Mesenteric fat pad (tissue), 1 donor: ENCODE results near the gene DAPL1. TPM values are rescaled to one million over a fixed set of nuclear protein-coding genes. Genes with fewer than 3 reads are reported as not detected.

Source experiments
- DNase-seq: peaks from one replicate; pipeline ENCODE4 v3.0.0-alpha.2; 2020; ENCODE audit warnings: low spot score
- total RNA-seq: library from RNA; stranded (reverse); fragmentation: NEBNext Ultra II Directional; extraction: Animal tissue kit (Norgen Biotek cat#: 25700); gene quantifications from one replicate; pipeline ENCODE4 v1.2.1, GENCODE V29; 2021
- donor health status: DM: yes; HTN: yes; CAD: no.

The DAPL1 gene
- total RNA-seq, 1 donor from 2014 or later = not detected

DNA sequence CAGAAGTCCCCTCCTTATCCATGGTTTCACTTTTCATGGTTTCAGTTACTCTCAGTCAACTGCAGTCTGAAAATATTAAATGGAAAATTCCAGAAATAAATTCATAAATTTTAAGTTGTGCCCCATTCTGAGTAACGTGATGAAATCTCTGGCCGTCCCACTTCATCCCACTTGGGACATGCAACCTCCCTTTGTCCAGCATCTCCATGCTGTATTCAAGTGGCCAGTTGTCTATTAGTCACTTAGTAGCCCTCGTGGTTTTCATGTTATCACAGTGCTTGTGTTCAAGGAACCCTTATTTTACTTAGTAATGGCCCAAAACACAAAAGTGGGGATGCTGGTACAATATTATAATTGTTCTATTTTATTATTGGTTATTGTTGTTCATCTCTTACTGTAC lies 18.0 kb upstream of the DAPL1 start:
- no peak for DNase-seq

DNA sequence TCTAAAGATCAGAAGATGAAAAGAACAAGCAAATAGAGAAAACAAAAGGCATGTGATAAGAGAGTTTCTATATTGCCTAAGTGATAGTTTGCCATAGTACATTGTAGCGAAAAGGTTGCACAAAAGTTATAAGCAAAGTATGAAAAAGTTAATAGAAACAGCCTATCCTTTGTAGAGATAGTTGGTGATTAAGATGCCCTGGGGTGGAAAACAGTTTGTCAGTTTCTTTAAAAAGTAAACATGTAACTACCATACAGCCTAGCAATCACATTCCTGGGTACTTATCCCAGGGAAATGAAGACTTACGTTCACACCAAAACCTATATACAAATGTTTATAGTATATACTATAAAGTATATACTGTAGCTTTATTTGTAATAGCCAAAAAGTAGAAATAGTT lies 16.9 kb upstream of the DAPL1 start:
- no peak for DNase-seq

DNA sequence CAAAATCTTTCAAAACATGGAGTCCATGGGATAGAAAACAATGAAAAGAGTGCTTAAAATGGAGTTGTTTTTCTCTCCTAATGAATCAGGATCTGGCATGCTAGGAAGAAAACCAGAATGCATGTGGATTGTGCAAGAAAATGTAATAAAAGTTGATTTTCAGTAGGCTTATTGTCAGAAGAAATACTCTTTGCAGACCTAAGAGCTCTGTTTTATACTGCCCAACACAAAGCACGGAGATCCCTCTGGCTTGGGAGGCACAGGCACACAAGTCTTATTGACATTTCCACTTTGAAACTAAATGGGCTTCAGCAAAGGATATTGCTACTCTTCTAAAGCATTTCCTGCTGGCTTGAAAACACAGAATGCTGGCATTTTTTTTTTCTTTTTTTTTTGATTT lies 15.5 kb upstream of the DAPL1 start:
- no peak for DNase-seq

DNA sequence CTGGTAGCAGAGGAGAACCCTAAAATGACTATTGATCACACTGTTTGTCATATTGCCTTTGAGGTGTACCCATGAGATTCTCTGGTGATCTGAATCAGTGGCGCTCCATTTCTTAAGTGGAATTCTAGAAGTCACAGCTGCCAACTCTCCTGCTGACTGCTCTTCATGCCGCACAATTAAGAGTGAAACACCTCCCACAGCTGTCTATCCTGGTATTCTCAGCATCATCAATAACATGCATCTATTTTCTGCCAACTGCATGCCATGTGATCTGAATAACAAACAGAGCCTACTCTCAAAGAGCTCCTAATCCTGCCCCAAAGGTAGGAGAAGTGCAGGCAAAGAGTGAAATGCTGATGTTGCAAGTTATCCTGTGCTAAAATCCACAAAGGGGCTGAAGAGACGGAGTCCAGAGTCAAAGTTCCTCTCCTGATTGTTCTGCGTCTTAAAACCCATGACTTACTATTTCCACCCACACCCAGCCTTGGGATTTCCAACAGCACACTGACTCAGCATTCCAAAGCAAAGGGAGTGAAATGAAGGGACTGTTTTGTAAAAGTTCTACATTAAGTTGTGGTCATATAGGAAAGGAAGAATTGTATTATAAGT lies 13.7 kb upstream of the DAPL1 start:
- no peak for DNase-seq

DNA sequence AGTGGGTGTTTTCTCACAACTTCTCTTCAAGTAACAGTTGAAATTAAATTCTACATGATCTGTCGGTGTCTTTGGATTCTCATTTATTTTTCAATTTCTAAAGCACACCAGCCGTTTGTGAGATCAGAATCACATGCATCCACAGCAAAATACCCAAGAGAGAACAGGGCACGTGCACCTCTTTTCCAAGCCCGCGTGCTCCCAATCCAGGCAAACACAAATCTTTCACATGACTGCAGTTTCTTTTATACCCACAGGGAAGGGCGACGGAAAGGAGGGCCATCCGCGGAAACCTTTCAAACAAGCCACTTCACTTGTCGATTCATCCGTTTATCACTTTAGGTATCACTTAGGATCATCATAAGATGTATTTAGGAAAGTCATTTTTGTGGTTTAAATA lies 13.0 kb upstream of the DAPL1 start:
- DNase-seq = no peak

DNA sequence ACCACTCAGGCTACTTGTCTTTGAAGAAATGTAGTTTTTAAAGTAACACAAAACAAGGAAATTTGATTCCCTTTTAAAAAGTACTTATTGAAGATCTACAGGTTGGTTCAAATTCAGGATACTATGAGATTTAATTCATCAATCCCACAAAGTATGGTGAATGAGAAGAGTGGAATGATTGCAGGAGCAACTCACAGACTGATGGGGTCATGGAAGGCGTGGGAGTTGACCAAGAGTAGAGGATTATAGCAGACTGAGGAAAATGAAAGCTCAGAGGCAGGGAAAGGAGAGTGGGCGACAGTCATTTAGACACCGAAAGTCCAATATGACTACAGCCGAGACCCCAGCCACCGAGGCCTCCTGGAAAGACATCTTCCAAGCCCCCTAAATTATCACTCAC lies 12.5 kb upstream of the DAPL1 start:
- no peak for DNase-seq

DNA sequence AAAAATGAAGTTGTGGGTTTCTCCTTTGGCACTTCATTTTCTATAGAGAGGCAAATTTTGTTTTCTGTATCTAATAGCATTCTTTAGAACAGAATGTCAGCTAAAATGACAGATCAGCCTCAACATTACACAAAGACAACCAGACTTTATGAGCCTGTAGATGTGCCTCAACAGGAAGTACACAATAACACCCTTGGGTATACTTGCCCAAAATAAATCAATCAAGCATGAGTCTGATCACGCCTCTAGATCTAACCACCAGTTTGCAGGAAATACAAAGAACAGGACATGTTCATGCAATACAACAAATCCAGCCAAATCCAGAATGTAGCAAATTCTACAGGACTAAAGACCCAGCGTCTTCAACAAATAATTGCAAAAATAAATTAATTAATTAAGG lies 11.2 kb upstream of the DAPL1 start:
- no peak for DNase-seq

DNA sequence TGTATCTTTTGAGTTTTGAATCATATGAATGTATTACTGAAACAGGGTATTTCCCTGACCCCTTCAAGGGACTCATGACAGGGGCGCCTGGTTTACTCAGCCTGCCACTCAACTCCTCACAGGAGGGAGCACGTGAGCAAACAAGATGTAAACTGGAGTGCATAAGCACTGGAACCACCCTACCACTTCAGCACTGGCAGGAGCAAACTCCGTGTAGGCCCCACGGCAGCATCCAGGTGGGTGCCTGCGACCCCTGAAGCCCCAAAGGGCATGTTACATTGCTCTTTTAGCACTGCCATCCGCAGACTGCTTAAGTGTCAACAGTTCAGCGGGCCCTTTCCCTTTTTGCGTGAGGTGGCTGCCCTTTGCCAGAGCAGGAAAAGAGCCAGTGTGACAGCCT lies 8.2 kb upstream of the DAPL1 start:
- DNase-seq = no peak

DNA sequence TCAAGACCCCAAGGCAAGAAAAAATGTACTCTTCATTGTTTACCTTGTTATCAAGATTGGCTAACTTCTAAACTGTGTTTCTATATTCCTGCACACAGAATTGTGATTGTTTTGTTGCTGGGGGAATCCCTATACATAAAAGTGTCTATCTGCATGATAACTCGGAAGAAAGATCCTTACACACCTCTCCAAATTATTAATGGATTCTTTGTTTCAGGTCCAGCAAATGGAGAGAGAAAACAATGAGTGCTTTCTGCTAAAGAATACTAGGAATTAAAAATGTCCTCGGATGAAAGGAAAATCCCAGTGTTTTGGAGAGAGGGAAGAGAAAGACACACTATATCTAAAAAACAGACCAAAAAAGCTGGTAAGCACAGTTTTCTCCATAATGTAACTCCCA lies 6.2 kb upstream of the DAPL1 start:
- no peak for DNase-seq

DNA sequence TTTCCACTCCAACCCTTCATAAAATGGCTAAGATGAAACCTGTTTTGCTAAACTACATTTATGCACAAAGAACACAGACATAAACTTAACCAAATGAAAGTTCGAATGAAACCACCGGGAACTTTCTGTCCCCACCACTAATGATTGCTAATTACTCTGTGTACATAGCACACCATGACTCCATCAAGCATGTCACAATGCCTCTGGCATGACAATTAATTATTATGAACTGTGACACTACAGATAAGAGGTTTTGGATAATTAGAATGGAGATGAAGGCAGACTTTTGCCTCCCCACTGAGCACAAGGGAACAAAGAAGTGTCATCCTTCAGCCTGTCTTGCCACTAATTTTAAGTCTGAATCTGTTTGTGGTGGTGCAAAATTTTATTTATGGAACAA lies 1.5 kb downstream of the DAPL1 start:
- DNase-seq = no peak

DNA sequence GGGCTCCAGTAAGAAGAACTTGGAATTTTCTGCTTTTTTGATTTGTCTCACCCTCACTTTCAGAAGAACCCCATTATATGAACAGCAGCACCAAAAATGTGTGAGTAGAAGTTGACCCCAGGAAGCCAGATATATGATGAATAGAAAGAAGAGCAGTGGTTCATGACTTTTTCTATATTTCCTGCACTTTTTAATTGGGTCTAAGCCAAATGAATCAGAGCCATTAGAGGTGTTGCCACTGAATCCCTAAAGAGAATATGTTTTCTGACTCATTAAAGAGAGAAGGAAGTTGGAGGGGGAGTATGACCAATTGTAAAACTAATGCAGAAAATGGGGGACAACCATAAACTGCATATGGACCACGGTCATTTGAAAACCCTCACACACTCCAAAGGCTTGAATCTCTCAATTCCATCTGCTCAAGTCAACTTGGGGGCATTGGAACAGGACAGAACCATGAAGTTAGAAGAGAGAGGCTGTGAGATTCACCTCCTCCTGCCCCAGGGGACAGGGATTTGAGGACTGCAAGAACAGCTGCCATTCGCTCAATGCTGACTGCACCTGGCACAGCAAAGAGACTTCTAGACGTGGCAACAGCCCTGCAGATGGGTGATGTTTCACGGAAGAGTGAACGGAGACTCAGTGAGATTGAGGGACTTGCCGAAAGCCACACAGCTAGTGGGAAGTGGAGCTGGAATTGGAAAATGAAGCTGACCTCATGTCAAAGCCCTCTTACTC lies 3.0 kb downstream of the DAPL1 start:
- no peak for DNase-seq

DNA sequence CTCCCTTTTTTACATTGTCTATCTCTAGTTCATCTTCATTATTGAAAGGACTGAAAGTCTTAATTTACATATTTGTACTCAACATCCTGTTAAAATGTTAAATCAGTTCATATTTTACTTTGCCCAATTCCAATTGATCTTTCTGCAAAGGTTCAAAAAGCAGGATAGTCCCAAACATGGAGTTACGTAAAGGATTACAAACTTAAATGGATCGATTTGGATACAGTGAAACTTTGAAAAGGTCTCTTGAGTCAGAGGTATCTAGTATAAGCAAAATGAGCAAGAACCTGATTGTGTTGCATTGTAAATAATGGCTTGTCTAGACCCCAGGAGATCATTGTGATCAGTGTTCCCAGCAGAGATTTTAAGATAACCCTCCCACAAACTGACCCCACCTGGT lies 4.1 kb downstream of the DAPL1 start:
- DNase-seq = no peak

DNA sequence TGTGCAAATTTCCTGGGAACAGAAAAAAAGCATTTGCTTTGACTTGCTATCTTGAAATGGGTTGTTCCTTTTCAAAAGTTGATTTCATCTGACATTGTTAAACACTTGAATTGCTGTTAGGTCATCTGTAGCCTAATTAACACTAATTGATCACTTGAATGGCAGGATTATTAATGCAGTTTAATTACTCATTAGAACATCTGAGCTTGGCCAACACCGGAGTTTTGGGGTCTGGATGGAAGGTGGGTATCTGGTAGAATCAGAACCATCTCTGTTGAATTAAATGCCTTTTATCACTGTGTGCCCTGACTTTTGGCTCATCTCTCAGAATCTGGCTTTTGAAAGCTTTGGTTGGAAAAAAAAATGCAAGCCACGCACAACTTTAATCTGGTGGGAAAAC lies 8.4 kb downstream of the DAPL1 start:
- no peak for DNase-seq

DNA sequence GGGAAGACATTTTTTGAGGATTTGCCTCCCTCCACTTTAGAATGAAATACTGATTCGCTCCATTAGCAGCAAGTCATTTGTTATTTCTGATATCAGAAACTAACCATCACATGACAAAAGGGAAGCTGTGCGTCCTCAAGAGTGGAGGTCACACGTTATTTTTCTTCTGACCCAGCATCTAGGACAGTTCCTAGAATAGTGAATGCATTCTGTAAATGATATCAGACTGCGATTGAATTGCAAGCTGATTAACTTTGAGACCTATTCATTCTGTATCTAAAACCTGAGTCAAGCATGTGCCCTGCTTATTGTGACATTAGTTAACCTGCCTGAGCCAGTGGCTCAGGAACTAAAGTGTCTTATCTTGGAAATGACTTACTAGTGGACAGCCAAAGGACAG lies 10.1 kb downstream of the DAPL1 start:
- DNase-seq = no peak

DNA sequence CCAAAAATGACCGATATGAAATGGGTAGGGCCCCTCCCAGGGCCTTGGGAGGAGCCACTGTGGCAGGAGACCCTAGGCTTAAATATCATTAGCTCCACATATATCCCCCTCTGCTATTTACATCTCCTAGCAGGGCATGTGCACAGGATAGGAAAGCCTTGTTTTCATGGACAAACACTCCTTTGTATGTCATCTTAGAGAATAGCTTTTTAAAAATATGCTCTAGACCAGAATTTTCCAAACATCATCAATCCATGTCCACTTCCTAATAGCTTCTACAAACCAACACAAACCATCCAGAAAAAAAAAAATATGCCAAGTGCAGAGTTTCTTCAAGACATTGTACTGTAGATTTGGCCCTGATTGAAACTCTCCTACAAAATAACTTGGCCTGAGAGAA lies 10.8 kb downstream of the DAPL1 start:
- no peak for DNase-seq

DNA sequence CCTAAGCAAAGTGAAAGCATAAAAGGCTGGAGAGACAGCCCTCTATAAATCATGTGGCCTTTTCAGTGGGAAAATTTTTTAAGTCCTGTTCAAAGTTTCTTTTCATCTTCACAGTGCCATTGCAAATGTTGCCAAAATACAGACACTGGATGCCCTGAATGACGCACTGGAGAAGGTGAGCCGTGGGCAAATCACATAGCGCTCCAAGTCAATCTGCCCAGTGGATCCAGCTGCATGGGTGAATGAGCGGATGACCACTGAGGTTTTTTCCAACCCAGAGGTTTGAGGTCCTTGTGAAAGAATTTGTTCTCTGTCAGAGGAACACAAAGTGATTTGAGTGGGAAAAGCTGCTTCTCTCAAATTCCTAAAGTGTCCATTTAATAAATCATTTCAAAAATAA lies 11.8 kb downstream of the DAPL1 start:
- no peak for DNase-seq

DNA sequence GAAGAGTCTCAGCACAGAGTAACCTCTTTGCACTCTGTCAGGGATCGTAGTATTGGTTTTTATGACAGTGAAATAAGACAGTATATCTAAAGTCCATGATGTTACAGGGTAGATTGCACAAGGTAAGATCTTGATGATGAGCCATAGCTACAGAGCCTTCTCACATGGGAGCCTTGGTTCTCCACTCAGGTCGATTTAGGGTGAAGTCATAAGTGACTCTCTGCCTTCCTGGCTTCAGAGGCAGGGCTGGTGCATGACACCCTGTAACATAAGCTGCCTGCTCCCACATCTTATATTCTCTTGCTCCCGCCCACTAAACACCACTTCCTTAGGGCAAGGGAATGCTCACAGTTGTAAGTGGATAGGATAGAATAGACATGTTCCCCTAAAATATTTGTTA lies 13.3 kb downstream of the DAPL1 start:
- no peak for DNase-seq

DNA sequence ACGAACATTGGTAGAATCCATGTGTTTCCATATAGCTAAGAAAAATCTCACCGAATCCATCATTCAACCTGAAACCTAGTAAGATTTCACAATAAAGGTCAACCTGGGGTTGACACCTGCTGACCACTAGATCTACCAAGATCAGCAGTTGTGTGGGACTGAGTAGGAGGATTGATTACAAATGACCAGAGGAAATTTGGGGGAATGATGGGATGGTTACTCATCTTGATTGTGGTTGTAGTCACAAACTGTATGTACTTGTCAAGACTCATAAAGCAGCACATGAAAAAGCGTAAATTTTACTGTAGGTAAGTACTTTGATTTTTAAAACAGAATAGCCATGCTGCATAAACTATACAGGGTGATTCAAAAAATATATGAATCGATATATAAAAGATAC lies 14.7 kb downstream of the DAPL1 start:
- no peak for DNase-seq

DNA sequence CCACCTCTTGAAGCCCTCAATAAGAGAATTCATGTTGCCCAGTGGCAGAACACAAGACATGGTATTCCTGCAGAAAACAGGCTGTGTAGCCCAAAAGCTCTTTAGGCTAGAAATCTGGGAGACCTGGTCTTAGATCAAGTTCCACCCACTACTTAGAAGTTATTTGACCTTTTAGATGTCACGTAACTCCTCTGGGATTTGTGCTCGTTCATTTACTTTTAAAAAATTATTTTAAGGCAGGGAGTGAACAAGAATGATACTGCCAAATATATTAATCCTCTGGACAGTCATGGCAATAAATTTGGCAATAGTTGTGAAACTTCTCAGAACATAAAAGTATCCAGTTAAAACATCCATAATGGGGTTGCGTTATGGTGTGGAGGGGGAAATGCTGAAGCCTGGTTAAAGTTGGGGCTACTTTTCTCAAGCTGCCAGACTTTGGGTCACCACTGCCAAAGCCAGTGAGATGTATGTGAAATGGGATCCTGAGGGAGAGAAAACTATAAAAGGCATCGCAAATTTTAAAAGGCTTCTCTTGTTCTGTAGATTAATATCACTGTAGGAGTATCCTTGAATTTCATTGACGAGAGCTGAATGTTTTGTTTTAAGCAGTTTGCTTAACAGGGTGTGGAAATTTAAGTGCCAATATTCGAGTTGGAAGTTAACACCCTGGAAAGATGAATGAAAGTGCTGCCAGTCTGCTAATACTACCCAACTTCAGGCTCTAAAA lies 15.8 kb downstream of the DAPL1 start:
- no peak for DNase-seq

DNA sequence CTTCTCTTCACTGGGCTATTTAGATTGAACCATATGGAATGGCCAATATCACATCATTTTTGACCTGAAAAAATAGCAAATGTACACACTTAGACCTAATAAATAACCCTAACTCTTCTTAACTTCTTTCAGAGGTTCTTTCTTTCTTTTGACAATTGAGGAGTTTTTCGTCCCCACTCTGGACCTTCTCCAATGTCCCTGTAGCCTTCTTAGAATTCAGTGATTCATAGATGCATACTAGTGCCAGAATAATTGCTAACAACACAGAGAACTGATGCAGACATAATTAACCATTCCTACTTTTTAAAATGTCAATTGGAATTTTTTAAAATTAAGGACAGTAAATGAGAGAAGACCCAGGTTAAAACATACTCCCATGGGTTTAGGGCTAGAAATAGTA lies 20.0 kb downstream of the DAPL1 start:
- no peak for DNase-seq

DNA sequence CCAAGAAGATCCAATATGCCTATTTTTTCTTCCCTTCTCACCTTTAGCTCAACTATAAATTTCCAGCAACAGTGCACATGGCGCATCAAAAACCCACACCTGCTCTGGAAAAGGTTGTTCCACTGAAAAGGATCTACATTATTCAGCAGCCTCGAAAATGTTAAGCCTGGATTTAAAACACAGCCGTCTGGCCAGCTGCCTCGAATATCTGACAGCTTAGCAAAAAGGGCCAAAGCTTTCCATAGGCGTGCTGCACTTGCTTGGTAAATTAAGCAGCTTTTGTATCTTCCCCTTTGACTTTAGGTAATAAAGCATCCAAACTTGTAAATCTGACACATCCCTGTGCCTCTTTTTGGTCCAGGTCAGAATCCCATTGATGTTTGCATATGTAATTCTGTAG lies 20.5 kb downstream of the DAPL1 start:
- DNase-seq = no peak

DNA sequence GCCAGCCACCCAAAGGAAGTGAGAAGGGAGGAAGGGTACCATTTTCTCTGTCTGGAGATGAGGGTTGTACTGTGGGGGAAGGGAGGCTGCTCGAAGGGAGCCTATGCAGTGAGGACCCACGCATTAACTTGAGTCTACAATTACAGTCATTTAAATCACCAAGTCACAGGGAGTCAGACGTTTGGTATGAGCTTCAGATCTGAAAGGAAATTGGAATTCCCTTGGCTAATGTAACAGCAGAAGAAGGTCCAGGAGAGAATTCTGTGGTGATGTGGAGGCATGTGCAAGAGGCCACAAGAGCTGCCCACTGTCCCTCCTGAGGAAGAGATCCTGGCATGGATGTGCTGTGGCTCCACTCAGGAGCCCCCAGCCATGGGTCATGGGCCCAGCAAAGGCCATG lies 22.5 kb downstream of the DAPL1 start:
- DNase-seq = no peak

DNA sequence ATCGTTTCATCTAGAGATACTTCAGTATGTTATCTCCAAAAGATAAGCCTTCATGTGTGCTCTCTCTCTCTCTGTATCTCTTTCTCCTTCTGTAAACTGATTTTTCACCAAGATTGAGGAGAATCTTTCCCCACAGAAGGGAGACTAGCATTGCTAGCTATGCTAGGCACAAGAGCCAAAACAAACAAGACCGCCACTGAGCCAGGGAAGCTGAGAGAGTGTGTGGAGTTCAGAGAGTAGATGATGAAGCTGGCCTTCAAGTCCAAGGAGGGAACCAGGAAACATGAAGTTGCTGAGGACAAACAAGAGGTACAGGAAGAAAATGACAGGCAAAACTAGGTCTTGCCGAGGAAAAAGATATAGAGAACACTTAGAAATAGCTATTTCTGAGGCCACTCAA lies 23.4 kb downstream of the DAPL1 start:
- no peak for DNase-seq
